SK-N-SH (cell line): ENCODE data around the gene MALL.

Experiments used
- EZH2phosphoT487 ChIP-seq: fragments of 200-600 bp; sonication (generic); IDR thresholded peaks from 2 replicates; pipeline ENCODE4 v1.6.1; 2017; ENCODE audit warnings: low read depth, mixed run types, mild to moderate bottlenecking, antibody characterized with exemption, moderate library complexity, borderline replicate concordance
- GABPA ChIP-seq: IDR thresholded peaks from 2 replicates; pipeline ENCODE4 v1.4.0; 2012; ENCODE audit warnings: low read depth, mild to moderate bottlenecking
- NFIC ChIP-seq: IDR thresholded peaks from 2 replicates; pipeline ENCODE4 v1.4.0; 2012; ENCODE audit warnings: borderline replicate concordance
- RAD21 ChIP-seq: IDR thresholded peaks from 2 replicates; pipeline ENCODE4 v1.6.1; 2012; ENCODE audit warnings: mild to moderate bottlenecking, low read length
- RXRA ChIP-seq: IDR thresholded peaks from 2 replicates; pipeline ENCODE4 v1.4.0; 2012; ENCODE audit warnings: low read depth, mild to moderate bottlenecking, borderline replicate concordance
- SIN3A ChIP-seq: IDR thresholded peaks from 2 replicates; pipeline ENCODE4 v1.6.1; 2012; ENCODE audit warnings: low read depth, mild to moderate bottlenecking, low read length, moderate library complexity, borderline replicate concordance
- TAF1 ChIP-seq: IDR thresholded peaks from 2 replicates; pipeline ENCODE4 v1.6.1; 2012; ENCODE audit warnings: low read depth, mild to moderate bottlenecking, low read length, moderate library complexity, borderline replicate concordance
- TEAD4 ChIP-seq: IDR thresholded peaks from 2 replicates; pipeline ENCODE4 v1.4.0; 2012; ENCODE audit warnings: mild to moderate bottlenecking, borderline replicate concordance; ENCODE audit not compliant: insufficient read depth
- TF ChIP-seq, protein P1 (sequence below): fragments of 200-600 bp; sonication (generic); IDR thresholded peaks from 2 replicates; pipeline ENCODE4 v1.6.1; 2017; ENCODE audit warnings: antibody characterized with exemption, mild to moderate bottlenecking, moderate library complexity
- TF ChIP-seq, protein P2 (sequence below): IDR thresholded peaks from 2 replicates; pipeline ENCODE4 v1.4.0; 2012; ENCODE audit warnings: low read depth
- TF ChIP-seq, protein P3 (sequence below): IDR thresholded peaks from 2 replicates; pipeline ENCODE4 v1.6.1; 2012; ENCODE audit warnings: mild to moderate bottlenecking, low read depth, low read length, moderate library complexity

DNA sequence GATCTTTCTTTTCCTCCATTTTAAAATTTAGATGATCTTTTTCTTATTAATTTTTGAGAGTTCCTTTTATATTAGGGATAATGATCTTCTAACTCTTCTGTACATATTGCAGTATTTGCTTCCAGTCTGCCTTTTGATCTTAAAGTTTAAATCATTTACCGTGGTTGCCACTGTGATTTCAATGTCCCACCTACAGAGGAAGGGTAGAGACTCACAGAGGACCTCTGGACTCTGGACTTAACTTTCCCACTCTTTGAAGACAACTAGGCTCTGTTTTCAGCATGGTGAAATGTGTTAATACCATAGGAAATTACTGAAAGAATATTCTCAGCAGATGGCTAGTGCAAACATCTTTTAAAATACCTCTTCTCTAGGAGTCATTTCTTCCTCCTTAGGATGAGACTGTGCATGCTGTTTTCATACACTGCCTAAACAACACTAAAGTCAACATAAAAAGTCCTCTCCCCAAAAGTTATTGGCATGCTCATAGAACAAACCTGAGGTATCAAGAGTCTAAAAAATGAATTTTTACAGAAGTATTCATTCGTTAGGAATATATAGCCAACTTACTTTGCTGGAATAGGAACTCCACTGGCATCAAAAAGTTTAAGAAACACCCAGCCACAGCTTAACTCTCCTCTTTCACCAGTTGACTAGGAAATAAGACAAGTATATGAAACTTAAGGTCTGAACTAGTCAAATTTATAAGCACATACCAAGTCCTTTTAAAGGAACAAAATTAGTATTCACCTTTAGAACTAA, 30.7 kb upstream of the MALL start:
- no peak for TF ChIP-seq TEAD4
- no peak for TF ChIP-seq SIN3A
- TF ChIP-seq, protein P1, sequence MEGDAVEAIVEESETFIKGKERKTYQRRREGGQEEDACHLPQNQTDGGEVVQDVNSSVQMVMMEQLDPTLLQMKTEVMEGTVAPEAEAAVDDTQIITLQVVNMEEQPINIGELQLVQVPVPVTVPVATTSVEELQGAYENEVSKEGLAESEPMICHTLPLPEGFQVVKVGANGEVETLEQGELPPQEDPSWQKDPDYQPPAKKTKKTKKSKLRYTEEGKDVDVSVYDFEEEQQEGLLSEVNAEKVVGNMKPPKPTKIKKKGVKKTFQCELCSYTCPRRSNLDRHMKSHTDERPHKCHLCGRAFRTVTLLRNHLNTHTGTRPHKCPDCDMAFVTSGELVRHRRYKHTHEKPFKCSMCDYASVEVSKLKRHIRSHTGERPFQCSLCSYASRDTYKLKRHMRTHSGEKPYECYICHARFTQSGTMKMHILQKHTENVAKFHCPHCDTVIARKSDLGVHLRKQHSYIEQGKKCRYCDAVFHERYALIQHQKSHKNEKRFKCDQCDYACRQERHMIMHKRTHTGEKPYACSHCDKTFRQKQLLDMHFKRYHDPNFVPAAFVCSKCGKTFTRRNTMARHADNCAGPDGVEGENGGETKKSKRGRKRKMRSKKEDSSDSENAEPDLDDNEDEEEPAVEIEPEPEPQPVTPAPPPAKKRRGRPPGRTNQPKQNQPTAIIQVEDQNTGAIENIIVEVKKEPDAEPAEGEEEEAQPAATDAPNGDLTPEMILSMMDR = no peak
- TF ChIP-seq, protein P2, sequence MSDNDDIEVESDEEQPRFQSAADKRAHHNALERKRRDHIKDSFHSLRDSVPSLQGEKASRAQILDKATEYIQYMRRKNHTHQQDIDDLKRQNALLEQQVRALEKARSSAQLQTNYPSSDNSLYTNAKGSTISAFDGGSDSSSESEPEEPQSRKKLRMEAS = no peak
- no peak for TF ChIP-seq GABPA
- no peak for TF ChIP-seq NFIC
- TF ChIP-seq EZH2phosphoT487 = no peak
- TF ChIP-seq TAF1 = no peak
- TF ChIP-seq, protein P3, sequence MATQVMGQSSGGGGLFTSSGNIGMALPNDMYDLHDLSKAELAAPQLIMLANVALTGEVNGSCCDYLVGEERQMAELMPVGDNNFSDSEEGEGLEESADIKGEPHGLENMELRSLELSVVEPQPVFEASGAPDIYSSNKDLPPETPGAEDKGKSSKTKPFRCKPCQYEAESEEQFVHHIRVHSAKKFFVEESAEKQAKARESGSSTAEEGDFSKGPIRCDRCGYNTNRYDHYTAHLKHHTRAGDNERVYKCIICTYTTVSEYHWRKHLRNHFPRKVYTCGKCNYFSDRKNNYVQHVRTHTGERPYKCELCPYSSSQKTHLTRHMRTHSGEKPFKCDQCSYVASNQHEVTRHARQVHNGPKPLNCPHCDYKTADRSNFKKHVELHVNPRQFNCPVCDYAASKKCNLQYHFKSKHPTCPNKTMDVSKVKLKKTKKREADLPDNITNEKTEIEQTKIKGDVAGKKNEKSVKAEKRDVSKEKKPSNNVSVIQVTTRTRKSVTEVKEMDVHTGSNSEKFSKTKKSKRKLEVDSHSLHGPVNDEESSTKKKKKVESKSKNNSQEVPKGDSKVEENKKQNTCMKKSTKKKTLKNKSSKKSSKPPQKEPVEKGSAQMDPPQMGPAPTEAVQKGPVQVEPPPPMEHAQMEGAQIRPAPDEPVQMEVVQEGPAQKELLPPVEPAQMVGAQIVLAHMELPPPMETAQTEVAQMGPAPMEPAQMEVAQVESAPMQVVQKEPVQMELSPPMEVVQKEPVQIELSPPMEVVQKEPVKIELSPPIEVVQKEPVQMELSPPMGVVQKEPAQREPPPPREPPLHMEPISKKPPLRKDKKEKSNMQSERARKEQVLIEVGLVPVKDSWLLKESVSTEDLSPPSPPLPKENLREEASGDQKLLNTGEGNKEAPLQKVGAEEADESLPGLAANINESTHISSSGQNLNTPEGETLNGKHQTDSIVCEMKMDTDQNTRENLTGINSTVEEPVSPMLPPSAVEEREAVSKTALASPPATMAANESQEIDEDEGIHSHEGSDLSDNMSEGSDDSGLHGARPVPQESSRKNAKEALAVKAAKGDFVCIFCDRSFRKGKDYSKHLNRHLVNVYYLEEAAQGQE = no peak
- TF ChIP-seq RAD21 = no peak
- no peak for TF ChIP-seq RXRA
